GM19099 (cell line): ENCODE results near the gene GDF2.

Experiments used
- POLR2A ChIP-seq: IDR thresholded peaks from 3 replicates; pipeline ENCODE4 v1.6.1; 2011; ENCODE audit warnings: low read depth; ENCODE audit not compliant: insufficient read length; ENCODE audit errors: extremely low read depth

Gene GDF2

DNA sequence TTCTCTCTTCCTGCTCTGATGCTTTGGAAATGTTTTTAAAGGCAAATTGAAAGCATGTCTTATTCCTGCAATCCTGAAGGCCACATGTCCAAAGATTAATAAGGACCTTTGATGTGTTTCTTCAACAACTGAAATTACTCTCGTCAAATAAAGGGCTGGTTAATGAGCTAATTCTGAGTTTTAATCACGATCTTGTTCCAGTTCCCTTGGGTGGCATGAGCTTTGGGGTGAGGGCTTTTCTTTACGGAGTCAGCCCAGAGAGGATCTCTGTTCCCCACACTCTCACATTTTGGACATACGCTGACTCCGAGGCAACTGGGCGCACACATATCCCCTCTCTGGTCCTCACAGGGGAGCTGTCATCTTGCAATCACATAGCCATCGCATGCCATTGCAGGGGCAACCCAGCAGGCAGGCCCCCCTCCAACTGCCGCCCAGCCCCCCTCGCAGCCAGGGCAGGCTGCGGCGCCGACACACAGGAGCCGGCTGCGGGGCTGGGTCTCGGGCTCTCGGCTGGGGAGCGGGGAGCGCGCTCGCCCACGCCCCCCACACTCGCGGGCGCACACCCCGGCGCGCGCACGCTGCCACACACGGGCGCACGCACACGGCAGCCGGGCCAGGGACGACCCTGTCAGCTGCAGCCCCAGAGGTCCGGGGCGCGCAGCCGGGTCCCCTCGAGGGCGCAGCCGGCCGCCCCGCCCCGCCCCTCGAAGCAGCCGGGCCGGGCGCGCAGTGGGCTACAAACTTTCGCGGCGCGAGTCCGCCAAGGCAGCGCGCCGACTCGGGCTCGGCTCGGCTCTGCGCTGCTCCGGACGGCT is 22.4 kb upstream of the GDF2 start, which contains the start of gene GDF10:
Gene GDF10 (plus strand): TSS at position 587 of the 818 bp plus-strand sequence. CDS start 455 bp downstream, outside the sequence.
- no peak for TF ChIP-seq POLR2A

- no peak for TF ChIP-seq POLR2A
These were observed 21.8 kb upstream of the GDF2 start for GRCh38 chr10:47300429-47300931.

GRCh38 chr10:47301833-47302232 is 20.4 kb upstream of the GDF2 start:
- no peak for TF ChIP-seq POLR2A

DNA sequence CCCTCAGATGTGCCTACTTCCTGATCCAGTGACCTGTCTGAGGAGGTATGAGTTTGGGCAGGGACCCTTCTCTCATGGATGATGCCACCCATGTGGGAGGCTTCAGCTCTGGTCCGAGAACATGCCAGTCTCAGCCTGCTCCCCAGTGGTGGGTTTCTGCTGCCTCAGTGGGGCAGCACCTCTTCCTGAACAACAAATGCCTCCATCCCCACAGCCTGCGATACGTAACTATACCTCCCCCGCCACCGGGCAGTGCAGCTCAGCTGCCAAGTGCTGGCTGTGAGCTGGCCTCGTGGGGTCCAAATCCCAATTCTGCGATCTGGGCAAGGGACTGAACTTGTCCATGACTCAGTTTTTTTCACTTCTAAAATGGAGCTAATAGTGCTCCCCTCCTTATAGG is 19.1 kb upstream of the GDF2 start:
- no peak for TF ChIP-seq POLR2A

DNA sequence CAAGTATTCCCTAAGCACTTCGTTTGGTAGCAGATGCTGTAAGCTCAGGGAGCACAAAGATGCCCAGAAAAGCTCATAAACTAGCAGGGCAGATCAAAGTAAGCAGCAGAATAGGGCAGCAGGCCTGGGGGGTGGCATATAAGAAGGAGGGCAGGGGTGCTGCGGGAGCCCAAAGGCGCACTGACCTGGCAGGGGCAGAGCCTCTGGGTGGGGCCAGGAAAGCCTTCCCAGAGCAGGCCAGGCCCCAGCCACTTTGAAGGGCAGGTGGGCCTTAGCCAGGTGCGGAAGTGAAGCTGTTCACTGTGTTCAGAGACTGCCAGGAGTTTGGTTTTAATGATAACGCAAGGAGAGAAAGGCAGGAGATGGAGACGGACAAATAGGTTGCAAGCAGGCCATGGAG is 18.4 kb upstream of the GDF2 start:
- no peak for TF ChIP-seq POLR2A

DNA sequence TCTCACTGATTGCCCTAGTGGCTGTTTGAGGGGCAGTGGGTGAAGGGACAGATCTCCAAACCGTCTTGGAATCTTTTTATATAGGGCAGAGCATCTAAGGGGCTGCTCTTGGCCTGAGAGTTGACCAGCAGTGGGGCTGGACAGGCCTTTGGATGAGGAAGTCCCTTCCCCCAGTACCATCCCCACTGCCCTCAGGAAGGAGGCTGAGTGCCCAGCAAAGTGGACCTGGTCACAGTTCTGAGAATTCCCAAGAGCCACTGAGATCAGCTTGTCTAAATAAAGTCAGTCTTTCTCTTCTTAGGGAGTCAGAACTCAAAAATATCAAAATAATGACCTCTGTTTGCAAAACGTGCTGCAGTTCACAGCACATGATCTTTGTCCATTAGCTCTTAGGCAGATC is 16.7 kb upstream of the GDF2 start:
- no peak for TF ChIP-seq POLR2A

- no peak for TF ChIP-seq POLR2A
These were observed 15.7 kb upstream of the GDF2 start for GRCh38 chr10:47306387-47307210.

- TF ChIP-seq POLR2A, result no peak
These were observed 14.9 kb upstream of the GDF2 start for GRCh38 chr10:47307381-47307780.

- no peak for TF ChIP-seq POLR2A
These were observed 13.5 kb upstream of the GDF2 start for GRCh38 chr10:47308775-47309174.

DNA sequence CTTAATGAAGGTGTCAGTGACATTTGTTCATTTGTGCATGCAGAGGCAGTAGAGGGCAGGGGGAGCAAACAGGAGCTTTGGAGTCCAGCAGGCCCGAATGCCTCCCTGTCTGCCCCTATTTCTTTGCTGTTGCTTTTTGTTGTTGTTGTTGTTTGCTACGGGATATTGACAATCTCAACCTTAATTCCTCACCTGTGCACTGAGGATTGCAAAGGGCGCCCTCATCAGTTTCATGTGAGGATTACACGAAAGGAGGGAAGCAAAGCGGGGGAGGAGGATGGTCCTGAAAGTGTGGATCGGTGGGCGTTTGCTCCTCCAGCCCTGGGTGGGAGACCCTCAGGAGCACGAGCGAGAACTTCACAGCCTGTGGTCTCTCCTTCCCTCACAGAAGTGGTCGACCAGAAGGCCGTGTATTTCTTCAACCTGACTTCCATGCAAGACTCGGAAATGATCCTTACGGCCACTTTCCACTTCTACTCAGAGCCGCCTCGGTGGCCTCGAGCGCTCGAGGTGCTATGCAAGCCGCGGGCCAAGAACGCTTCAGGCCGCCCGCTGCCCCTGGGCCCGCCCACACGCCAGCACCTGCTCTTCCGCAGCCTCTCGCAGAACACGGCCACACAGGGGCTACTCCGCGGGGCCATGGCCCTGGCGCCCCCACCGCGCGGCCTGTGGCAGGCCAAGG is 12.7 kb upstream of the GDF2 start:
- no peak for TF ChIP-seq POLR2A

DNA sequence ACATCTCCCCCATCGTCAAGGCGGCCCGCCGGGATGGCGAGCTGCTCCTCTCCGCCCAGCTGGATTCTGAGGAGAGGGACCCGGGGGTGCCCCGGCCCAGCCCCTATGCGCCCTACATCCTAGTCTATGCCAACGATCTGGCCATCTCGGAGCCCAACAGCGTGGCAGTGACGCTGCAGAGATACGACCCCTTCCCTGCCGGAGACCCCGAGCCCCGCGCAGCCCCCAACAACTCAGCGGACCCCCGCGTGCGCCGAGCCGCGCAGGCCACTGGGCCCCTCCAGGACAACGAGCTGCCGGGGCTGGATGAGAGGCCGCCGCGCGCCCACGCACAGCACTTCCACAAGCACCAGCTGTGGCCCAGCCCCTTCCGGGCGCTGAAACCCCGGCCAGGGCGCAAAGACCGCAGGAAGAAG is 12.2 kb upstream of the GDF2 start:
- TF ChIP-seq POLR2A, result no peak

- no peak for TF ChIP-seq POLR2A
These were observed 10.9 kb upstream of the GDF2 start for GRCh38 chr10:47311193-47311931.

DNA sequence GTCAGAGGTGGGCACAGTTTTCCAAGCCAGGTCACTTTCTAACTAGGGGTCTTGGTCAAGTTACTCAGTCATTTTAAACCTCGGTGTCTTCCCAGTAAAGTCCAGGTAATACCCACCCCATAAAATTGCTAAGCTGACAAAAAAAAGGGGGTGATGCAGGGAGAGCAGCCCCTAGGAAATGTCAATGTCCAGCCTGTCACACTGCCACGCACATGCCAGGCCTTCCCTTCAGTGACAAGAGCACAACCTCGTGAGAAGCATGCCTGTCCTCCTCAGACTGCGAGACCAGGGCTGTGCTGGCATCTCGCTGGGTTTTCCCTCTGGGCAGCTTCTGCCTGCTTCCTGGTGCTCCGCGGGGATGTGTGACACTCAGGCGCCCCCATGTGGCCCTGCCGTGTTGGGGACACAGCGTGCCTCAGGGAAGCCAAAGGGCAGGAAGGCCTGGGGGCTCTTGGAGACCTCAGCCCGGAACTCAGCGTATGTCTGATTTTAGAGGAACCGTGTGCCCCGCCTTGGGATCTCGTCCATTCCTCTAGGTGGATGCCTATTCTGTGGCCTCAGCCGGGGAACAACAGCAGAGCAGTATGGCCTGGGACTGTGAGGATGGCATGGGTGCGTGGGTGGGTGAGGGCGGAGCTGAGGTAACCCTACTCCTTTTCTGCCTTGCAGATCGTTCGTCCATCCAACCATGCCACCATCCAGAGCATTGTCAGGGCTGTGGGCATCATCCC is 10.2 kb upstream of the GDF2 start:
- TF ChIP-seq POLR2A, result no peak

DNA sequence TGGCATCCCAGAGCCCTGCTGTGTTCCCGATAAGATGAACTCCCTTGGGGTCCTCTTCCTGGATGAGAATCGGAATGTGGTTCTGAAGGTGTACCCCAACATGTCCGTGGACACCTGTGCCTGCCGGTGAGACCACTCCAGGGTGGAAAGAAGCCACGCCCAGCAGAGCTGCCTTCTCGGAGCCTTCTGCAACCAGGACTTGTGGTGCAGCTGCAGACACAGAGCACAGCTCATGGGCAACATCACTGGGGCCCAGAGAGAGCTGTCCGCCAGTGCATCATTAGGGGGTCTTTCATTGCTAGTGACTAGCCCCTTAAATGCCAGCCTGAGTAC is 9.6 kb upstream of the GDF2 start:
- TF ChIP-seq POLR2A, result no peak

DNA sequence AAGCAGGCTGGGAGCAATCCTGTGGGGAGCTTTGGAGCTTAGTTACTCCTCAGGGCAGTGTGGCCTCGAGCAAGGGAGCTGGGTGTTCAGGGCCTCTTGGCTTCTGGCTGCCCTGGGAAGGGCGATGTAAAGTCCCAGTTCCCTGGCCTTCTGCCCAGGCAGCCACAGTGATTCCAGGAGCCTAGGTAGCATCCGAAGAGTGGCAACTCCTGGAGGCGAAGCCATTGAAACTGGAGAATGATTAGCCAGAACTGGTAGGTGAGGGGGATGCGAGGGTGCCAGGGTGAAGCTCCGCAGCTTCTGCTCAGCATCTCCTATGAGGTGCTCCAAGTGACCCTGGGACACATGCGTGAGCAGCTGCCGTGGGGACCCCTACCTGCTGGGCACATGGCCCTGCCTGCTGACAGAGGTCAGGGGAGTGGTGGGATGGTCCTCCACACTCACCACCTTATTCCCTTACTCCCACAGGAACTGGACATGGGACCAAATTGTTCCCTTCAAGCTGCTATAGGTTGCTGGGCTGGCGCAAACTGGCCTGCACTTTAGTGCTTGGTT is 7.8 kb upstream of the GDF2 start:
- TF ChIP-seq POLR2A, result no peak
